ENCODE measurements around the gene HLA-DOB. TPM values are rescaled to one million over a fixed set of nuclear protein-coding genes. Genes with fewer than 3 reads are reported as not detected.

HLA-DOB gene
- total and polyA plus RNA-seq, 2 of the 13 experiments (the other 11 are each of a cell fraction or from before 2014, with no cell fraction given), result not detected

GRCh38 chr6:32838114-32838958, 21.5 kb upstream of the HLA-DOB start, which contains the start of gene TAP2 (continued):
- TF ChIP-seq ZBTB14 (CRISPR knock-in tag; IDR thresholded peaks at IDR 0.05) (no peak), CBFB (CRISPR knock-in tag; IDR thresholded peaks at IDR 0.05) (0 out of 2 replicates have a peak, but pooled peaks have one; percentile 34), ZFP1 (CRISPR knock-in tag; IDR thresholded peaks at IDR 0.05) (peak; percentile 33; the same call in 1 of the 2 replicates), ARID4A (CRISPR knock-in tag; IDR thresholded peaks at IDR 0.05; ENCODE audit: borderline replicate concordance) (peak; percentile 89), ZBTB38 (CRISPR knock-in tag; IDR thresholded peaks at IDR 0.05) (peak; percentile 72), ZNF12 (CRISPR knock-in tag; IDR thresholded peaks at IDR 0.05) (peak; percentile 77; the same call in 1 of the 2 replicates), CAMTA2 (CRISPR knock-in tag; IDR thresholded peaks at IDR 0.05; ENCODE audit: borderline replicate concordance) (0 out of 2 replicates have a peak, but pooled peaks have one; percentile 22), NFKB2 (CRISPR knock-in tag; IDR thresholded peaks at IDR 0.05; ENCODE audit: borderline replicate concordance) (peak; percentile 77; the same call in 1 of the 2 replicates), ZNF530 (CRISPR knock-in tag; IDR thresholded peaks at IDR 0.05; ENCODE audit: low read depth) (no peak), TFDP2 (CRISPR knock-in tag; IDR thresholded peaks at IDR 0.05) (0 out of 2 replicates have a peak, but pooled peaks have one; percentile 30), PAX8 (CRISPR knock-in tag; IDR thresholded peaks at IDR 0.05; ENCODE audit: borderline replicate concordance) (no peak), PCBP2 (optimal IDR thresholded peaks at IDR 0.05; ENCODE audit: low read depth, low read length, poor library complexity, severe bottlenecking) (no peak), MAZ (IDR thresholded peaks at IDR 0.05; ENCODE audit: borderline replicate concordance, low read depth, low read length) (0 out of 2 replicates have a peak, but pooled peaks have one; percentile 31), MAZ (CRISPR knock-in tag; IDR thresholded peaks at IDR 0.05; ENCODE audit: low read depth) (peak; percentile 22; the same call in 1 of the 2 replicates), ARID2 (CRISPR knock-in tag; IDR thresholded peaks at IDR 0.05; ENCODE audit: borderline replicate concordance) (no peak), NCOA2 (CRISPR knock-in tag; IDR thresholded peaks at IDR 0.05) (peak; percentile 67)

Data from HepG2 (cell line).